Testis (tissue), 2 donors: Measurements from ENCODE around the gene LIPA.

ENCODE experiments used
- POLR2A ChIP-seq: fragments of 450-650 bp; IDR thresholded peaks from one replicate; pipeline ENCODE4 v1.6.1; 2017; ENCODE audit warnings: antibody characterized with exemption, mild to moderate bottlenecking, moderate library complexity
- TF ChIP-seq, protein P1 (sequence below), 3 experiments: fragments of 450-650 bp in 2 of 3; fragments of 200-600 bp in 1 of 3; sonication (generic) in 1 of 3; IDR thresholded peaks; one replicate each; pipeline ENCODE4 v1.5.1; 2016 to 2019; ENCODE audit warnings: antibody characterized with exemption in 3 of 3, mild to moderate bottlenecking in 2 of 3, moderate library complexity in 1 of 3

DNA sequence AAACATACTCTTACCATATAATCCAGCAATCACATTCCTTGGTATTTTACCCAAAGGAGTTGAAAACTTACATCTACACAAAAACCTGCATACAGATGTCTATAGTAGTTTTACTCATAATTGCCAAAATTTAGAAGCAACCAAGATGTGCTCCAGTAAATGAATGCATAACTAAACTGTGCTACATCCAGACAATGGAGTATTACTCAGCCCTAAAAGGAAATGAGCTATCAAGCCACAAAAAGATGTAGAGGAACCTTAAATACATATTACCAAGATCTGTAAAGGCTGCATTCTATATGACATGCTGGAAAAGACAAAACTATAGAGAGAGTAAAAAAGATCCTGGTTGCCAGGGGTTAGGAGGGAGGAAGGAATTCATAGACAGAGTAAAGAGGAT, 22.6 kb downstream of the LIPA start:
- TF ChIP-seq, protein P1, sequence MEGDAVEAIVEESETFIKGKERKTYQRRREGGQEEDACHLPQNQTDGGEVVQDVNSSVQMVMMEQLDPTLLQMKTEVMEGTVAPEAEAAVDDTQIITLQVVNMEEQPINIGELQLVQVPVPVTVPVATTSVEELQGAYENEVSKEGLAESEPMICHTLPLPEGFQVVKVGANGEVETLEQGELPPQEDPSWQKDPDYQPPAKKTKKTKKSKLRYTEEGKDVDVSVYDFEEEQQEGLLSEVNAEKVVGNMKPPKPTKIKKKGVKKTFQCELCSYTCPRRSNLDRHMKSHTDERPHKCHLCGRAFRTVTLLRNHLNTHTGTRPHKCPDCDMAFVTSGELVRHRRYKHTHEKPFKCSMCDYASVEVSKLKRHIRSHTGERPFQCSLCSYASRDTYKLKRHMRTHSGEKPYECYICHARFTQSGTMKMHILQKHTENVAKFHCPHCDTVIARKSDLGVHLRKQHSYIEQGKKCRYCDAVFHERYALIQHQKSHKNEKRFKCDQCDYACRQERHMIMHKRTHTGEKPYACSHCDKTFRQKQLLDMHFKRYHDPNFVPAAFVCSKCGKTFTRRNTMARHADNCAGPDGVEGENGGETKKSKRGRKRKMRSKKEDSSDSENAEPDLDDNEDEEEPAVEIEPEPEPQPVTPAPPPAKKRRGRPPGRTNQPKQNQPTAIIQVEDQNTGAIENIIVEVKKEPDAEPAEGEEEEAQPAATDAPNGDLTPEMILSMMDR (IDR thresholded peaks at IDR 0.05), result no peak
- TF ChIP-seq POLR2A, result no peak
